ENCODE results near the gene GRXCR1. TPM values are rescaled to one million over a fixed set of nuclear protein-coding genes. Genes with fewer than 3 reads are reported as not detected.

Gene GRXCR1
- total and polyA plus RNA-seq, 7 donors: not detected

DNA sequence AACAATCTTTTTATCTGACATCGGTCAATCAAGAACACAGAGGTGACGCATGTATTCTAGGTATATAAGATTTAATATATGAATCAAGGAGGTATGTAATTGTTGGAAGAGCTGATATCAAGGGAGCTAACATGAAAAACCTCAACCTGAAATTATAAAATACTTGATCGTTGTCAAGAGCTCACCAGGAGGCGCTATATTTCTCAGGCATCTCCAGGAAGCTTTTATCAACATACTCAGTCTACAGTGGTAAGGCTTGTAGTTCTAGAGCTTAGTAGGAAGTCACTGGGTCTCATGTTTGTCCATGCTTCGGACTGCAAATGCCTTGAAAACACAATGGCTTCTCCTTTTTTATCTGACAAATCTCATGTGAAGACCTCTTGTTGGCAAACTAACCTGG is 156.1 kb downstream of the GRXCR1 start:
- H3K27me3 ChIP-seq (ENCODE audit: insufficient read depth in 3 of 3, low read length in 2 of 3): no peaks in the 10 kb centered on the region
- no peaks in the 10 kb centered on the region for H3K9me3 ChIP-seq
- no peak overlapping the region for H3K27ac ChIP-seq
- no peaks in the 10 kb centered on the region for H3K36me3 ChIP-seq (ENCODE audit: insufficient read depth in 1 of 2, low read depth in 1 of 2)
- TF ChIP-seq CTCF (IDR thresholded peaks at IDR 0.05): no peak
- DNase-seq: no peak
- WGBS, 3 donors: 82 to 84% (median 84%) methylated on average over 5 of the region's 5 CpGs
- H3K4me3 ChIP-seq: no peak overlapping the region
- no peak for ATAC-seq
- intact Hi-C loops (cut with DNase I): no loop called here
- no peaks in the 10 kb centered on the region for H3K4me1 ChIP-seq

GRCh38 chr4:43049326-43049725 is 156.8 kb downstream of the GRXCR1 start:
- Histone ChIP-seq H3K27me3 (ENCODE audit: insufficient read depth in 3 of 3, low read length in 2 of 3) (no peaks in the 10 kb centered on the region), H3K9me3 (no peaks in the 10 kb centered on the region), H3K4me3 (no peak overlapping the region), H3K4me1 (no peaks in the 10 kb centered on the region), H3K27ac (no peak overlapping the region), H3K36me3 (ENCODE audit: insufficient read depth in 1 of 2, low read depth in 1 of 2) (no peaks in the 10 kb centered on the region)
- no peak for DNase-seq
- no peak for TF ChIP-seq CTCF (IDR thresholded peaks at IDR 0.05)
- intact Hi-C loops (cut with DNase I): no loop called here
- no peak for ATAC-seq

GRCh38 chr4:43066415-43066814 is 173.9 kb downstream of the GRXCR1 start:
- intact Hi-C loops (cut with DNase I): no loop called here
- no peak overlapping the region for H3K27ac ChIP-seq
- no peaks in the 10 kb centered on the region for H3K27me3 ChIP-seq (ENCODE audit: insufficient read depth in 3 of 3, low read length in 2 of 3)
- ATAC-seq (no peak), DNase-seq (no peak)
- no peak overlapping the region for H3K4me3 ChIP-seq
- no peak for TF ChIP-seq CTCF (IDR thresholded peaks at IDR 0.05)
- no peaks in the 10 kb centered on the region for H3K4me1 ChIP-seq
- H3K36me3 ChIP-seq (ENCODE audit: insufficient read depth in 1 of 2, low read depth in 1 of 2): no peaks in the 10 kb centered on the region
- H3K9me3 ChIP-seq: no peaks in the 10 kb centered on the region

- H3K27me3 ChIP-seq (ENCODE audit: insufficient read depth in 3 of 3, low read length in 2 of 3): no peaks in the 10 kb centered on the region
- ATAC-seq (no peak), DNase-seq (no peak)
- no peak for TF ChIP-seq CTCF (IDR thresholded peaks at IDR 0.05)
- no peak overlapping the region for H3K4me3 ChIP-seq
- intact Hi-C loops (cut with DNase I): no loop called here
- no peaks in the 10 kb centered on the region for H3K9me3 ChIP-seq
- H3K27ac ChIP-seq: no peak overlapping the region
- H3K4me1 ChIP-seq: no peaks in the 10 kb centered on the region
- 57 to 74% (median 71%) methylated on average over 6 of the region's 6 CpGs for WGBS, 3 donors
- no peaks in the 10 kb centered on the region for H3K36me3 ChIP-seq (ENCODE audit: insufficient read depth in 1 of 2, low read depth in 1 of 2)
Observed at GRCh38 chr4:43071069-43071468, 178.6 kb downstream of the GRXCR1 start.

Other genes starting within 250 kb of the GRXCR1 start
- 10 to 100 TPM; 13.8 to 26.5 (median 18.2) TPM for gene ATP8A1, start 235.6 kb upstream of the GRXCR1 start, total RNA-seq
- 10 to 100 TPM in 1 of 3 donors, 1 to 10 TPM in 2; 2.2 to 14.7 (median 4.0) TPM for gene ATP8A1, start 235.6 kb upstream of the GRXCR1 start, polyA plus RNA-seq

Data from psoas muscle (tissue), 8 donors.